HG03378 (cell line): ENCODE measurements around the gene LILRA1.
"Not testable (repeated sequence)": the region's sequence is repeated elsewhere in the genome, so short reads cannot be mapped to it uniquely, and the experiment has no call there.

Experiments
- ATAC-seq: cut with Tn5 transposase; IDR thresholded peaks from one replicate; pipeline ENCODE4 v1.9.1; 2021; ENCODE audit warnings: mild to moderate bottlenecking, moderate library complexity; ENCODE audit not compliant: unreplicated experiment

The LILRA1 gene

GRCh38 chr19:54576411-54576976, 16.9 kb upstream of the LILRA1 start:
- ATAC-seq: no peak

GRCh38 chr19:54577334-54577733, 16.1 kb upstream of the LILRA1 start:
- ATAC-seq: no peak

- ATAC-seq: not testable (repeated sequence)
Observed at GRCh38 chr19:54578268-54578667, 15.2 kb upstream of the LILRA1 start.

GRCh38 chr19:54586397-54586796, 7.0 kb upstream of the LILRA1 start:
- ATAC-seq: no peak

GRCh38 chr19:54587026-54587425, 6.4 kb upstream of the LILRA1 start:
- no peak for ATAC-seq

- ATAC-seq: not testable (repeated sequence)
Observed at GRCh38 chr19:54593931-54594626, 647 bp downstream of the LILRA1 start.

- no peak for ATAC-seq
Observed at GRCh38 chr19:54594737-54595136, 1.3 kb downstream of the LILRA1 start.

GRCh38 chr19:54595680-54596436, 2.4 kb downstream of the LILRA1 start:
- ATAC-seq: not testable (repeated sequence)

- no peak for ATAC-seq
Observed at GRCh38 chr19:54600212-54600611, 6.8 kb downstream of the LILRA1 start.

GRCh38 chr19:54606230-54606629, 12.8 kb downstream of the LILRA1 start:
- ATAC-seq: no peak

- ATAC-seq: no peak
Observed at GRCh38 chr19:54606891-54607784, 13.7 kb downstream of the LILRA1 start.

- ATAC-seq: no peak
Observed at GRCh38 chr19:54607785-54608150, 14.3 kb downstream of the LILRA1 start.

GRCh38 chr19:54608205-54608604, 14.8 kb downstream of the LILRA1 start:
- ATAC-seq: no peak

GRCh38 chr19:54608792-54609191, 15.4 kb downstream of the LILRA1 start:
- no peak for ATAC-seq

- no peak for ATAC-seq
Observed at GRCh38 chr19:54609356-54609791, 15.9 kb downstream of the LILRA1 start.

- ATAC-seq: no peak
Observed at GRCh38 chr19:54612428-54612827, 19.0 kb downstream of the LILRA1 start.

GRCh38 chr19:54614726-54615125, 21.3 kb downstream of the LILRA1 start:
- no peak for ATAC-seq

GRCh38 chr19:54616057-54616456, 22.6 kb downstream of the LILRA1 start:
- peak; percentile 39 for ATAC-seq

GRCh38 chr19:54616821-54617560, 23.6 kb downstream of the LILRA1 start:
- peak; percentile 79 for ATAC-seq

- ATAC-seq: no peak
Observed at GRCh38 chr19:54620464-54620863, 27.0 kb downstream of the LILRA1 start.
